NT2/D1 (cell line): ENCODE measurements around the gene VPS45.

ENCODE experiments used
- SUZ12 ChIP-seq: IDR thresholded peaks from 2 replicates; pipeline ENCODE4 v1.6.1; 2011; ENCODE audit not compliant: insufficient read length, insufficient read depth; ENCODE audit errors: extremely low read depth
- YY1 ChIP-seq: IDR thresholded peaks from 2 replicates; pipeline ENCODE4 v1.6.1; 2011; ENCODE audit not compliant: insufficient read length, insufficient read depth
- ZNF274 ChIP-seq: IDR thresholded peaks from 2 replicates; pipeline ENCODE4 v1.6.1; 2011; ENCODE audit warnings: mild to moderate bottlenecking, low read depth, low read length

DNA sequence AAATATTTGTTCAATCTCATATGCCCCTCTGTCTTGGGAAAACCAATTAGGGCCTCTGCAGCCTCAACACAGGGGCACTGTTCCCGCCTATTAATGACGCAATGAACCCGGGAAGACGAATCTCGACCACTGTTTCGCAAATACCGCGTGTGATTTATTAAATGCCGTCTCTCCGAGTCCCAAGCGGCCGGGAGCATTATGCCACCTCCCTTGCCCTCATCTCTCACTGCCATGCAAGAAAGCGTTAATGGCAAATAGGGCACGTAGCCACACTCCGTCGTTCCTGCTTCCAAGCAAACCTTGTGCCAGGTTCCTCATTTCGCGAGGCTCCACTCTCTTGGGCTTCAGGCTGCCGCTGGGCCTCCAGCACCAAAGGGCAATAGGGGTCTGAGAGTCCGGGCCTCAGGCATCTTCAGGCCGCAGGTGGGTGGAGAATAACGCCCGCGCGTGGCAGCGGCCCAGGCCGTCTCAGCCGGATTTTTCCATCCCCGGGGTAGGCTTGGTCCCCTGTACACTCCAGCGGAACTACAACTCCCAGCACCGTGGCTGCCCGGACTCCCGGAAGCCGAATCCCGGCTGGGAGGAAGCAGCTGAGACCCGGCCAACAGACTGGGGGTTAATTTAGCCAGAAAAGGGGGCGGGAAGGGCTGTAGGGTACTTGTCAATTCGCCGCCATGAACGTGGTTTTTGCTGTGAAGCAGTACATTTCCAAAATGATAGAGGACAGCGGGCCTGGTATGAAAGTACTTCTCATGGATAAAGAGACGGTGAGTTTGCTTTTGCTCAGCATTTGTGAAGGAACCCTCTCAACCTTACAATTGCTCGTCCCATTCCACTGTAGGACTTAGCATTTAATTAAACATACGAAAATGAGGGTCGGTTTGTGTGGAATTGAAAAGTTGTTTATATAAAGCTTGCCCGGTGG is at the start of gene VPS45:
- TF ChIP-seq YY1 (peak; percentile 15), ZNF274 (no peak), SUZ12 (no peak)
